Urinary bladder (tissue), 4 donors: ENCODE data around the gene PITHD1. TPM values are rescaled to one million over a fixed set of nuclear protein-coding genes. Genes with fewer than 3 reads are reported as not detected.
A peak's percentile ranks its signal among the peaks of the same experiment; 100 is the strongest.
"Not testable (repeated sequence)": the region's sequence is repeated elsewhere in the genome, so short reads cannot be mapped to it uniquely, and the experiment has no call there.

Experiments
- DNase-seq: peaks from one replicate; pipeline ENCODE4 v3.0.0-alpha.2; 2015; ENCODE audit errors: extremely low spot score
- H3K27ac ChIP-seq: one replicate; pipeline ENCODE4 v1.5.1; 2013; ENCODE audit warnings: low read depth, mild to moderate bottlenecking, moderate library complexity
- H3K36me3 ChIP-seq: one replicate; pipeline ENCODE4 v1.6.1; 2013; ENCODE audit warnings: mild to moderate bottlenecking, moderate library complexity; ENCODE audit not compliant: insufficient read depth
- H3K4me1 ChIP-seq: one replicate; pipeline ENCODE4 v1.6.1; 2013; ENCODE audit warnings: mild to moderate bottlenecking, moderate library complexity; ENCODE audit not compliant: insufficient read depth
- H3K4me3 ChIP-seq: one replicate; pipeline ENCODE4 v1.5.1; 2013; ENCODE audit warnings: low read depth, low read length
- WGBS: extraction: QIAGEN DNeasy Blood & Tissue Kit; methylation state at CpG from one replicate; pipeline ENCODE4 v1.1.7; 2013; 5-methylcytosine and 5-hydroxymethylcytosine counted together
- polyA plus RNA-seq: library from polyadenylated mRNA; stranded (reverse); fragments of 200-250 nt; gene quantifications from one replicate; pipeline ENCODE4 v1.2.3, GENCODE V29; 2013
- total RNA-seq: library from RNA; depleted of rRNA; stranded (reverse); fragments of >200 nt; gene quantifications from one replicate; pipeline ENCODE4 v1.2.3, GENCODE V29; 2014
- donor health status: healthy with polysubstance abuse.
- donor health status: healthy.

PITHD1 gene
- total and polyA plus RNA-seq, 2 donors: 43.6 to 49.2 TPM

DNA sequence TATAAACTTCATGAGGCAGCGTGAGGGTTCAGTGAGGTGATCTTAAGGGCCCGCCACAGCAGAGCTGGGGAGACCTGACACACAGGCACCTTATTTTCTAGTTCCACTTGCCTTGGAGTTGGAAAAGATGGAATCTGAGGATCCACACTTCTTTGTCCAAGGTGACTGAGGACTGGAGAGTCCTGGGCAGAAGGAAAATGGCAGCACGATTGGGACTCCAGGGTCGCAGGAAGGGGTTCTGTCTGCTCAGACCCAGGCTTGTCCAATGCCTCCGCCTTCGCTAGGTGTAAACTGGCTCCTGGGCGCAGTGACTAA lies 21.0 kb downstream of the PITHD1 start:
- WGBS: 69% methylated on average over 7 of the region's 7 CpGs
- Histone ChIP-seq H3K27ac (peak overlapping the region; percentile 38), H3K4me3 (no peak overlapping the region)

DNA sequence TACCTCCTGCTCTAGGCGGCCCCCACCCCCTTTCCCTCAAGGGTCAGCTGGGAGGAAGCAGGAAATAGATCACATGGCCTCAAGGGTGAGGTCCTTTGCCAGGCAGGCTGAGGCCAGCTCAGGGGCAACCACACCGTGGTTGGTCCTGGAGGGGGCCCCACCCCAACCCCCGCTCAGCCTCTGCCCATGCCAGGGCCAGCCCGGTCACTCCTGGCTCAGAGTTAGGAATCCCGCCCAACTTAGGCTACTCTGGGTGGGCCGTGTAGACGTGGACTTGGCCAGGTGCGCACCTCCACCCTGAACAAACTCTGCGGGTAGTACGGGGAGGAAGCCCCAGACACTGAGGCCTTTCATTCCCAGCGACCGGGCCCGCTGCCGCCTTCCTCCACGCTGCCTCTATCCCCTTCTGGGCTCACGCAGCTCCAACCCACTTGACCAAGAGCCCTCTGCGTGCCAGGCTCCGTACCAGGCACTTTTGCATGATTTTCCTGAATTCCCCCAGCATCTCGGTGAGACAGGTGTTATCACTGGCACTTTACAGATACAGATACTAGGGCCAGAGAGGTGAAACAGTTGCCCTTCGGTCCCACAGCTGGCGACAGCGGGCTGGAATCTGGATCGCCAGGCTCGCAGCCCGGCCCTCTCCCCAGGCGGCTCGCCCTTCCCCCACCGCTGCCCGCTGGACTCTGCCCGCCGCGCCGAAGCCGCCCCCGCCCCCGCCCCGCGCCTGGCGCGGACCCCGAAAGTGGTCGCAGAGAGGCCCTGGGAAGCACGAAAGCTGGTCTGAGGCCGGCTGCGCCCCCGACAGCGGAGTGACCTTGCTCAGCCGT lies 21.6 kb downstream of the PITHD1 start:
- peak overlapping the region; percentile 90 for H3K27ac ChIP-seq
- peak overlapping the region; percentile 58 for H3K4me3 ChIP-seq
- no peaks in the 10 kb centered on the region for H3K4me1 ChIP-seq
- DNase-seq: peak; percentile 62
- WGBS: 3% methylated on average over 48 of the region's 48 CpGs
- no peaks in the 10 kb centered on the region for H3K36me3 ChIP-seq

More for the DNA sequence above, 21.0 kb downstream of the PITHD1 start:
- no peak for DNase-seq
- no peaks in the 10 kb centered on the region for H3K4me1 ChIP-seq
- H3K36me3 ChIP-seq: no peaks in the 10 kb centered on the region

DNA sequence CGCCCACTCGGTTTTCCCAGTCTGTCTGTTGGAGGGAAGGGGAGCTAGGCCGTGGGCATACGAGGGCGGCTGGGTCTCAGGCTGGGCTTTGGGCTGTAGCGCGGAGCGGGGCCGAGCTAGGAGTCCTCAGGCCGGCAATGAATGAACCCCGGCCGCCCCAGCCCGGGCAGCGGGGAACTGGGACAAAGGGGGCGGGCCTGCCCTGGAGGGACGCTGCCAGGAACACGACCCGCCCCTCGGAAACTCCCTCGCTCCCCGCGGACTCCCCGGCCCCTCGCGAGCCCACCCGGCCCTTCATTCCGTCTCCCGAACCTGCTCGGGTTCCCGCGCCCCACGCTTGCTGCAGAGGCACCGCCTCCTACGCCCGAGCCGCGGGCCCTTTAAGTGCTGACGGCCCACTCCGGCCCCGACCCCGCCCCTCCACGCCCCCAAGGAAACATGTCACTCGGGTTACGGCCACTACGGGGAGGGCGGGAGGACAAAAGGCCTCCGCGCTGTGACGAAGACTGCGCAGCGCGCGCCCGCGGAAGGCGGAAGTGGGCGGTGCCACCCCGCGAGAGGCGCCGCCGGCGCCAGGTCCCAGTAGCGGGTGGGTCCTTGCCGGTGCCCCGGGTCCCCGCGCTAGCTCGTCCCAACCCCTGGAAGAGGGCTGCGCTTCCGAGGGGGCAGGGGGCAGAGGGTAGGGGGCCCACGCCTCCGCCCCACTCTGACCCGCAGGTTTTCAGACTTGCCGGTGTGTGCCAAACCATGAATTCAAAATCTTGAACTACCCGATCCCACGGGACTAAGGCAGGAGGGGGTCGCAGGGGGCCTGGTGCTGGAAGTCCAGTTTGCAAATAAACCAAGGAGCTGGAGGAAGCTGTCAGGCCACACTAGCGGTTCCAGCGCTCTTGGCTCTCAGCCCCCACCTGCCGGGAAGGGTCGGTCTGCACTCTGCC lies 22.5 kb downstream of the PITHD1 start, which contains the start of gene GALE:
Gene GALE (minus strand): TSS at position 355 of the 938 bp plus-strand sequence. CDS start 1,747 bp downstream, outside the sequence.
- H3K36me3 ChIP-seq: no peaks in the 10 kb centered on the region
- peak; percentile 86 for DNase-seq
- peak within 1 kb of the TSS; percentile 58 for H3K4me3 ChIP-seq
- no peaks in the 10 kb centered on the region for H3K4me1 ChIP-seq
- under 1% methylated on average over 82 of the region's 82 CpGs for WGBS
- peak within 1 kb of the TSS; percentile 90 for H3K27ac ChIP-seq

DNA sequence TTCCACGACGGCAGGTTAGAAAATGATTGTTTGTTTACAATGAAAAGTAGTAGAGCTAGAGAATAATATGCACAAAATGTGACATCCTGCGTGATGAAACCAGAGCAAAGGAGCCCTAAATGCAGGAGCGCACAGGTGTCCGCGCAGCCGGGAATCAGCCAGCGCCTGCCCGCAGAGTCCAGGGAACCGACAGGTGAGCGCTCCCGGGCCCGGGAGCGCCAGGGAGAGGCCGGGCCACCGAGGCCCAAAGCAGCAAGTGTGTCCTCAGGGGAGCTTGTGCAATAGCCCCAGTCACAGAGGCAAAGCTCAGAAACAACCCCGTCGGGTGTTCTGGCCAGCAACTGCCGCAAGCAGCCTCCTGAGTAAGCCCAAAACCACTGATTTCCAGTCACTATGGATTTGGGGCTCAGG lies 23.1 kb downstream of the PITHD1 start:
- 20% methylated on average over 19 of the region's 19 CpGs for WGBS
- Histone ChIP-seq H3K27ac (no peak overlapping the region), H3K4me1 (no peaks in the 10 kb centered on the region), H3K4me3 (peak overlapping the region; percentile 58), H3K36me3 (no peaks in the 10 kb centered on the region)
- DNase-seq: no peak

DNA sequence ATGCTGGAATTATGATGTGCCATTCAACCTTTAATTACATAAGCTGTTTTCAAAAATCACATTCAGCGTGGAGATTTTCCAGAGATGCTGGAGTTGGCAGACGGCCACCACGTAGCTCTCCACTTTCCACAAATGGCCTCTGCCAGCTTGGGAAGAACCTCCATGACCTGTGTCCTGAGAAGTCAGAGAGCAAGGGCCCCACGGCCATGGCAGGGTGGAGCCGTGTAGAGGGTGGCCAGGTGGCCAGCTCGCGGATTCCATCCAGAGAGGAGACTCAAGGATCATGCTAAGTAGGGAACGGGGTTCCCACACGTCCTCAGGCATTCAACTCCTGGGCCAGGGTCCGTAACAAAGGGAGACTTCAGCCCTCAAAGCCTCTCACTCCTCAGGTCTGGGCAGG lies 23.7 kb downstream of the PITHD1 start:
- 62% methylated on average over 10 of the region's 10 CpGs for WGBS
- H3K4me3 ChIP-seq: no peak overlapping the region
- H3K4me1 ChIP-seq: no peaks in the 10 kb centered on the region
- DNase-seq: no peak
- no peaks in the 10 kb centered on the region for H3K36me3 ChIP-seq
- H3K27ac ChIP-seq: no peak overlapping the region

DNA sequence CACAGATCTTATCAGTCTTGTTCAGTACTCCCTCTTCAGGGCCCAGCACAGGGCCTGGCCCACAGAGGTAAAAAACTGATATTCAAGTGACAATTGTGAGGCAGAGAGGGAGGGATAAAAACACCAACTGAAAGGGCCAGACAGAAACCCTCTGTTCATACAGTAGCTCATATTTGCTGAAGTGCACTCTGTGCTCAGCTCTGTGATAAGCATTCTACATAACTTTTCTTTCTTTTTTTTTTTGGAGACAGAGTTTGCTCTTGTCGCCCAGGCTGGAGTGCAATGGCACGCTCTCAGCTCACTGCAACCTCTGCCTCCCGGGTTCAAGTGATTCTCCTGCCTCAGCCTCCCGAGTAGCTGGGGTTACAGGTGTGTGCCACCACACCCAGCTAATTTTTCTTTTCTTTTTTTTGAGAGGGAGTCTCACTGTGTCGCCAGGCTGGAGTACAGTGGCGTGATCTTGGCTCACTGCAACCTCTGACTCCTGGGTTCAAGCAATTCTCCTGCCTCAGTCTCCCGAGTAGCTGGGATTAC lies 24.7 kb downstream of the PITHD1 start:
- not testable (repeated sequence) for H3K4me1 ChIP-seq, H3K36me3 ChIP-seq, H3K27ac ChIP-seq, H3K4me3 ChIP-seq, DNase-seq
- WGBS: 95% methylated on average over 7 of the region's 7 CpGs

DNA sequence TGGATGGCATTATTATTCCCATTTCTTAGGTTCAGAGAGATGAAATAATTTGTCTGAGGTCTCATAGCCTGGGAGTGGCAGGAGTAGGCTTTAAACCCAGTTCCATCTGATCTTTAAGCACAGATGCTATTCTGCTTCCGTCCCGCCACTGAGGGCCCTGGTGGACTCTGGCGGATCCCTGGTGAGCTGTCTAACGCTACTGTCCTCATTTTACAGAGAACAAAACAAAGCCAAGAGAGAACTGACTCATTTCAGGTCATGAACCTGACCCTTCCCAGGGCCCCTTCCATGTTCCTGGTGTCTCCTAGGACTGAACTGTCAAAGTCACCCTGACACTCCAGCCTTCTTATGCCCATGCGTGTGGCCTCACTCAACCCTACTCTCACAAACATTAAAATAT lies 25.5 kb downstream of the PITHD1 start:
- Histone ChIP-seq H3K27ac (no peak overlapping the region), H3K36me3 (no peaks in the 10 kb centered on the region), H3K4me1 (no peaks in the 10 kb centered on the region), H3K4me3 (no peak overlapping the region)
- DNase-seq: no peak
- WGBS: 93% methylated on average over 5 of the region's 5 CpGs

DNA sequence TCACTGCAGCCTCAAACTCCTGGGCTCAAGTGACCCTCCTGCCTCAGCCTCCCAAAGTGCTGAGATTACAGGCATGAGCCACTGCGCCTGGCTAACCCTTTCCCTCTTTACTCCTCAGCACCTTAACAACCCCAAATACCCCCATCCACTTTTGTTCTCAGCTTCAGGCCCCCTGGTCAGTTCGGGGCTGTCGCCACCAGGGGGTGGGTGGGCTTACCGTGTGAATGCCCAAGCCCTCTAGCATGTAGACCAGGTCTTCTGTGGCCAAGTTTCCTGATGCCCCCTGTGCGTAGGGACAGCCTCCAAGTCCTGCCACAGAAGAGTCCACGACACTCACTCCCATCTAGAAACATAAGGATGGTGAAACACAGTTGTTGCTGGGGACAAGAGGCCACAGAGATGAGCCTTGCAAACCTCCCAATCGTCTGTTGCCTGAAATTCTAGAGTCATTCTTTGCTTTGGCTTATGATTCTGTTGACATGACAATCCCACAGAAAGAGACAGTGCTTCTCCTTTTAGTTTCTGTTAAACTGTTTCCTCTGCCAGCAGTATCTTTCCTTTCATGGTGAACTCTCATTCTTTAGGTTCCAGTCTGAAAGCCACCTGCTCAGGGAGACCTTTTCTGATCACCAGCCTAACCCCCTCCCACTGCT lies 26.1 kb downstream of the PITHD1 start:
- no peak overlapping the region for H3K27ac ChIP-seq
- H3K4me3 ChIP-seq: no peak overlapping the region
- no peaks in the 10 kb centered on the region for H3K4me1 ChIP-seq
- no peaks in the 10 kb centered on the region for H3K36me3 ChIP-seq
- no peak for DNase-seq
- whole genome bisulfite sequencing: 77% methylated on average over 7 of the region's 7 CpGs

DNA sequence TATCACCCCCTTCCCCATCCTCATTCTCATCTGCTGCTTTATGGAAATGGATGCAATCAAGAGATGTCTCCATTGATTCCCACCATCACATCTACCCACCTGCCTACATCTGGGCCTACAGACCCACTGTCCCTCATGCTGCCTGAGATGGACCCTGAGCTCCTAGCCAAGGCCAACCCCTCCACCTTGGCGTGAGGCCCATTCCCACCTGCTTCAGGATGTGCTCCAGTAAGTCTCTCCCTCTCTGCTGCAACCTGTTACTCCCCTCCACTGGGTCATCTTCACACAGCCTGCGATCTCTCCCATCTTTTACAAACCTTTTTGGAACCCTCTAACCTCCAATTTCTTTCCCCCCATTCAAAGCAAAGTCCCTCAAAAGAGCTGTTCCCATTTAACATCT lies 26.8 kb downstream of the PITHD1 start:
- Histone ChIP-seq H3K27ac (no peak overlapping the region), H3K4me3 (no peak overlapping the region), H3K36me3 (no peaks in the 10 kb centered on the region), H3K4me1 (no peaks in the 10 kb centered on the region)
- WGBS: 93% methylated on average over 2 of the region's 2 CpGs
- no peak for DNase-seq

DNA sequence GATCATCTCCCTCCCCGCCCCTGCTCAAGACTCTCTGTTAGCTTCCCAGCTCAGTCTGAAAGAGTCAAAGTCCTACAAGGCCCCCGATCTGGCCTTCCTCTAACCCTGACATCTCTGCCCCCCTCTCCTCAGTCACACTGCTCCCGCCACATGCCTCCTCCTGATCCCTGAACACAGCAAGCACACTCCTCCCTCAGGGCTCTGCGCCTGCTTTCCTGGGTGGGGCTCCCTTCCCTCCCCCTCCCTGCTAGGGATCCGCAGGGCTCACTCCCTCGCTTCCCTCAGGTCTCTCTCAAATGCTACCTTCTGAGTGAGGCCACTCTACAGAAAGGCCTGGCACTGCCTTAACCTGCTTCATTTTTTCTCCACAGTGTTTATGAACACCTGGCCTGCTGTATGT lies 28.1 kb downstream of the PITHD1 start:
- no peak for DNase-seq
- Histone ChIP-seq H3K4me3 (no peak overlapping the region), H3K36me3 (no peaks in the 10 kb centered on the region), H3K27ac (no peak overlapping the region), H3K4me1 (no peaks in the 10 kb centered on the region)
- WGBS: 70% methylated on average over 6 of the region's 6 CpGs

DNA sequence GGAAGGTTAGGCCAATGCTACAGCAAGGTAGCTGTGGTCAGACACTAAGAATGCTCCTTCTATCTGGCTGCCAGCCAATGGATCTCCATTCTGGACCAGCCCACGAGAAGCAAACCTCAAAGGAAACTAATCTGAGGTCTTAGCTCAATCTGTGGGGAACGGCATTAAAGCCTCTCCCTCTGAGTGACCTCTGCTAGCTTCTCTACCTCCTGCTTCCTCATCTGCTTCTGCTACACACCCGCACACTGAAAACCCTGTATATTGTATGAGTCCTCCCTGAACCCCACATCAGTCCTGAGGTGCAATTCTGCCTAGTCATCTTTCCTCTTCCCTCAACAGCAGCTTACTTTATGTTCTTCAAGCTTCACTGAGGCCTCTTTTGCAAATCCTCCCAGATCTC lies 29.2 kb downstream of the PITHD1 start:
- Histone ChIP-seq H3K4me1 (no peaks in the 10 kb centered on the region), H3K4me3 (no peak overlapping the region), H3K27ac (no peak overlapping the region), H3K36me3 (no peaks in the 10 kb centered on the region)
- 47% methylated on average over 3 of the region's 3 CpGs for WGBS
- no peak for DNase-seq

DNA sequence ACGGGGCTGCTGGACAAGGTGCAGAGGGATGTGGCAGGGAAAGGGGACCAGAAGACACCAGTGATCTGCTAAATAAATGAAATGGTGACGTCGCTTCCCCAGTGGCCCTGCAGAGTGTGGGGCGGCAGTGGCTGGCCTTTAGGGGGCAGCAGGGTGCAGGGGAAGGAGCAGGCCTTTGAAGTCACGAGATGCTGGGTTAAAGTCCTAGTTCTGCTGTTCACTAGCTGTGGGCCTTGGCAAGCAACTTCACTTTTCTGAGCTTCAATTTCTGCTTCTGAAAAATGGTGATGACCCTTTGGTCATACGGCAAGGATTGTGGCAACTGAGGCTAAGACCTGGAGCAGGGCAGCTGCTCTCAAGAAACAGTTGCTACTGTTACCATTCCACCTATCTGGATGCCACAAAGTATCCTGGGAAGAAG lies 31.5 kb downstream of the PITHD1 start:
- H3K27ac ChIP-seq: no peak overlapping the region
- no peak overlapping the region for H3K4me3 ChIP-seq
- DNase-seq: no peak
- peaks cover 2% of the 10 kb centered on the region for H3K36me3 ChIP-seq
- no peaks in the 10 kb centered on the region for H3K4me1 ChIP-seq
- WGBS: 31% methylated on average over 6 of the region's 6 CpGs

DNA sequence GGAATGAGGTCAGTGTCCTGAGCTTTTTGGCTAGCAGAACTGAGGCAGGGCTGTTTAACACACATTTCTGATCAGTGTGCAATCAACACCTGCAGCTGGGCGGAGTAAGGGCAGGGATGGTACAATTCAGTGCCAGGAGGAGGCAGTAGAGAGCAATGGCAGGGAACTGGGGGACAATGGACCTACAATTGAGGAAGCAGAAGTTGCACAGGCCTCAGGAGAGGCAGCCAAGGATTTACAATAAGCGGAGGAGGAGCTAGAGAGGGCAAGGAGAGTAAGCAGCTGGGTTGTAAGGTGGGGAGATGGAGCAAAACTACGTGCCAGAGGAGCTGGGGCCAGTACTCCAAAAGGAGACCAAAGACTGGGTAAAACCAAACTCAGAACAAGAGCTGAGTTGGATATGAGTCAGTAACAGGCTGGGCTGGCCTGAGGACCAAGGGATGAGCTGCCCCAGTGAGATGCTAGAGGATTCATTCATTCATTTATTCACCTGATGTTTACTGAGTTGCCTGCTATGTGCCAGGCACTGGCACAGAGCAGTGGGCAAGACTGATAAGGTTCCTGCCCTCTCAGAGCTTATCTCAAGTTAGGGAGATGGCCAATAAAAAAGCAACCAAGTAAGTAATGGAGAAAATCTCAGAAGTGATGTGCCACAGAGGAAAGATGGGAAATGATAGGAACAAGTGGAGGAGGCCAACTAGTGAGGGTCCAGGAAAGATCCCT lies 32.8 kb downstream of the PITHD1 start:
- 56% methylated on average over 3 of the region's 3 CpGs for WGBS
- Histone ChIP-seq H3K4me1 (no peaks in the 10 kb centered on the region), H3K27ac (no peak overlapping the region), H3K36me3 (peaks cover 2% of the 10 kb centered on the region), H3K4me3 (no peak overlapping the region)
- no peak for DNase-seq
